HepG2 (cell line): ENCODE data around the gene PIGO. TPM values are rescaled to one million over a fixed set of nuclear protein-coding genes. Genes with fewer than 3 reads are reported as not detected.

Source experiments
- CBX5 ChIP-seq: sonication (generic); formaldehyde crosslinking; IDR thresholded peaks from 2 replicates; pipeline ENCODE4 v1.4.0; 2020; ENCODE audit warnings: missing genetic modification reagents, borderline replicate concordance
- CEBPG ChIP-seq: IDR thresholded peaks from 2 replicates; pipeline ENCODE4 v1.6.1; 2016
- CENPX ChIP-seq: sonication (generic); formaldehyde crosslinking; IDR thresholded peaks from 2 replicates; pipeline ENCODE4 v1.9.0; 2021; ENCODE audit warnings: mild to moderate bottlenecking, missing genetic modification reagents, moderate library complexity
- CSRNP2 ChIP-seq: sonication (generic); formaldehyde crosslinking; conservative IDR thresholded peaks from 2 replicates; pipeline ENCODE4 v1.8.0; 2022; ENCODE audit warnings: low read depth, missing genetic modification reagents
- EP300 ChIP-seq, 3 experiments: sonication (generic) in 1 of 3; formaldehyde crosslinking in 1 of 3; IDR thresholded peaks; 2 replicates each; pipeline versions ENCODE4 v1.5.1 to v1.6.1; 2011 to 2020; ENCODE audit warnings: low read depth in 2 of 3, low read length in 2 of 3, borderline replicate concordance in 1 of 3, improper control_type of control experiment in 1 of 3, mild to moderate bottlenecking in 1 of 3, missing genetic modification reagents in 1 of 3, moderate library complexity in 1 of 3
- GFI1 ChIP-seq: sonication (generic); formaldehyde crosslinking; IDR thresholded peaks from 2 replicates; pipeline ENCODE4 v1.5.0; 2020; ENCODE audit warnings: missing genetic modification reagents, mild to moderate bottlenecking, borderline replicate concordance
- HNRNPLL ChIP-seq: fragments of 200-400 bp; formaldehyde crosslinking; IDR thresholded peaks from 2 replicates; pipeline ENCODE4 v1.6.1; 2017; ENCODE audit warnings: mild to moderate bottlenecking, low read depth, low read length; ENCODE audit not compliant: poor library complexity, severe bottlenecking
- HOXA3 ChIP-seq: sonication (generic); formaldehyde crosslinking; IDR thresholded peaks from 2 replicates; pipeline ENCODE4 v1.5.0; 2020; ENCODE audit warnings: missing genetic modification reagents
- NKX3-1 ChIP-seq: sonication (generic); formaldehyde crosslinking; IDR thresholded peaks from 2 replicates; pipeline ENCODE4 v1.5.0; 2020; ENCODE audit warnings: missing genetic modification reagents
- POGZ ChIP-seq: sonication (generic); formaldehyde crosslinking; IDR thresholded peaks from 2 replicates; pipeline ENCODE4 v1.4.0; 2020; ENCODE audit warnings: mild to moderate bottlenecking, missing genetic modification reagents
- RXRB ChIP-seq: IDR thresholded peaks from 2 replicates; pipeline ENCODE4 v1.6.1; 2016; ENCODE audit warnings: borderline replicate concordance, missing genetic modification reagents, missing compliant biosample characterization
- SALL1 ChIP-seq: sonication (generic); formaldehyde crosslinking; IDR thresholded peaks from 2 replicates; pipeline ENCODE4 v1.8.0; 2022; ENCODE audit warnings: mild to moderate bottlenecking, missing genetic modification reagents
- TIGD3 ChIP-seq: sonication (generic); formaldehyde crosslinking; IDR thresholded peaks from 2 replicates; pipeline ENCODE4 v1.5.1; 2020; ENCODE audit warnings: mild to moderate bottlenecking, missing genetic modification reagents, borderline replicate concordance
- ZBTB26 ChIP-seq: IDR thresholded peaks from 2 replicates; pipeline ENCODE4 v1.6.1; 2016; ENCODE audit warnings: missing compliant biosample characterization, missing genetic modification reagents, borderline replicate concordance
- ZFP82 ChIP-seq: sonication (generic); formaldehyde crosslinking; IDR thresholded peaks from 2 replicates; pipeline ENCODE4 v1.5.1; 2020; ENCODE audit warnings: mild to moderate bottlenecking, missing genetic modification reagents, borderline replicate concordance
- ZNF10 ChIP-seq: sonication (generic); formaldehyde crosslinking; IDR thresholded peaks from 2 replicates; pipeline ENCODE4 v1.4.0; 2020; ENCODE audit warnings: mild to moderate bottlenecking, low read depth, missing genetic modification reagents, borderline replicate concordance
- ZNF101 ChIP-seq: sonication (generic); formaldehyde crosslinking; IDR thresholded peaks from 2 replicates; pipeline ENCODE4 v1.4.0; 2020; ENCODE audit warnings: mild to moderate bottlenecking, low read depth, missing genetic modification reagents, borderline replicate concordance
- ZNF570 ChIP-seq: sonication (generic); formaldehyde crosslinking; IDR thresholded peaks from 2 replicates; pipeline ENCODE4 v1.4.0; 2020; ENCODE audit warnings: mild to moderate bottlenecking, missing genetic modification reagents, borderline replicate concordance
- ZNF724P ChIP-seq: sonication (generic); formaldehyde crosslinking; IDR thresholded peaks from 2 replicates; pipeline ENCODE4 v1.8.0; 2022; ENCODE audit warnings: missing genetic modification reagents, borderline replicate concordance
- ZSCAN30 ChIP-seq: sonication (generic); formaldehyde crosslinking; IDR thresholded peaks from 2 replicates; pipeline ENCODE4 v1.5.0; 2020; ENCODE audit warnings: mild to moderate bottlenecking, missing genetic modification reagents
- polyA plus RNA-seq, 8 experiments: library from polyadenylated mRNA; depleted of rRNA in 3 of 8; stranded (reverse) in 7 of 8; unstranded in 1 of 8; fragments of >200 nt; fragmentation: Illumina TruSeq in 4 of 8; extraction: Trizol in 4 of 8; gene quantifications; 2 replicates each; pipeline versions ENCODE4 v1.2.1 to v1.2.3, GENCODE V29; 2011 to 2016; ENCODE audit warnings: low read depth in 4 of 8, missing spikeins in 1 of 8, mixed read lengths in 1 of 8; ENCODE audit not compliant: insufficient read depth in 1 of 8
- total RNA-seq, 5 experiments: library from RNA; depleted of rRNA; stranded (reverse); fragments of >200 nt; fragmentation: Illumina TruSeq; extraction: Trizol; gene quantifications; 2 replicates each; pipeline ENCODE4 v1.2.3, GENCODE V29; 2016; ENCODE audit warnings: low read depth in 1 of 5

PIGO gene
- total and polyA plus RNA-seq, 2 of the 13 experiments (the other 11 are each of a cell fraction or from before 2014, with no cell fraction given), result 20.5 to 26.2 TPM

- TF ChIP-seq NKX3-1 (CRISPR knock-in tag) (no peak; the same call in 1 of the 2 replicates), EP300 (IDR thresholded peaks at IDR 0.05; ENCODE audit: low read depth in 2 of 2, low read length in 2 of 2) (peak in 1 of 2 experiments; percentile 49; a peak in 1 of 4 replicates), EP300 (CRISPR knock-in tag; IDR thresholded peaks at IDR 0.05; ENCODE audit: borderline replicate concordance) (0 out of 2 replicates have a peak, but pooled peaks have one; percentile 12), HNRNPLL (peak; percentile 86), TIGD3 (CRISPR knock-in tag) (no peak), CENPX (CRISPR knock-in tag) (no peak), ZNF570 (CRISPR knock-in tag) (no peak), SALL1 (peak; percentile 88), ZNF724P (peak; percentile 58; the same call in 1 of the 2 replicates), CSRNP2 (CRISPR knock-in tag) (peak; percentile 86; the same call in 1 of the 2 replicates), ZBTB26 (CRISPR knock-in tag) (peak; percentile 76; the same call in 1 of the 2 replicates), POGZ (CRISPR knock-in tag) (peak; percentile 65; the same call in 1 of the 2 replicates), GFI1 (peak; percentile 45; the same call in 1 of the 2 replicates), ZNF10 (no peak), HOXA3 (CRISPR knock-in tag) (peak; percentile 84), ZSCAN30 (CRISPR knock-in tag) (0 out of 2 replicates have a peak, but pooled peaks have one; percentile 11), ZNF101 (no peak), CBX5 (CRISPR knock-in tag) (peak; percentile 96), CEBPG (peak; percentile 27; the same call in 1 of the 2 replicates), ZFP82 (no peak), RXRB (peak; percentile 79)
Observed at GRCh38 chr9:35102769-35103659, 6.6 kb upstream of the PIGO start, which contains the start of gene STOML2 (continued).
